SU-DHL-6 (cell line): ENCODE measurements around the gene USP17L11.
"Not testable (repeated sequence)": the region's sequence is repeated elsewhere in the genome, so short reads cannot be mapped to it uniquely, and the experiment has no call there.

Source experiments
- EZH2phosphoT487 ChIP-seq: fragments of 200-600 bp; sonication (generic), shearing (Covaris generic); conservative IDR thresholded peaks from 2 replicates; pipeline ENCODE4 v1.6.1; 2018; ENCODE audit warnings: mild to moderate bottlenecking, antibody characterized with exemption, low read length, moderate library complexity, mixed read lengths
- TF ChIP-seq, protein P1 (sequence below): fragments of 200-600 bp; sonication (generic); IDR thresholded peaks from one replicate; pipeline ENCODE4 v1.5.1; 2017; ENCODE audit warnings: antibody characterized with exemption, mild to moderate bottlenecking, low read length, moderate library complexity; ENCODE audit not compliant: insufficient read depth, poor library complexity, severe bottlenecking

- TF ChIP-seq, protein P1, sequence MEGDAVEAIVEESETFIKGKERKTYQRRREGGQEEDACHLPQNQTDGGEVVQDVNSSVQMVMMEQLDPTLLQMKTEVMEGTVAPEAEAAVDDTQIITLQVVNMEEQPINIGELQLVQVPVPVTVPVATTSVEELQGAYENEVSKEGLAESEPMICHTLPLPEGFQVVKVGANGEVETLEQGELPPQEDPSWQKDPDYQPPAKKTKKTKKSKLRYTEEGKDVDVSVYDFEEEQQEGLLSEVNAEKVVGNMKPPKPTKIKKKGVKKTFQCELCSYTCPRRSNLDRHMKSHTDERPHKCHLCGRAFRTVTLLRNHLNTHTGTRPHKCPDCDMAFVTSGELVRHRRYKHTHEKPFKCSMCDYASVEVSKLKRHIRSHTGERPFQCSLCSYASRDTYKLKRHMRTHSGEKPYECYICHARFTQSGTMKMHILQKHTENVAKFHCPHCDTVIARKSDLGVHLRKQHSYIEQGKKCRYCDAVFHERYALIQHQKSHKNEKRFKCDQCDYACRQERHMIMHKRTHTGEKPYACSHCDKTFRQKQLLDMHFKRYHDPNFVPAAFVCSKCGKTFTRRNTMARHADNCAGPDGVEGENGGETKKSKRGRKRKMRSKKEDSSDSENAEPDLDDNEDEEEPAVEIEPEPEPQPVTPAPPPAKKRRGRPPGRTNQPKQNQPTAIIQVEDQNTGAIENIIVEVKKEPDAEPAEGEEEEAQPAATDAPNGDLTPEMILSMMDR, result peak; percentile 42
- not testable (repeated sequence) for TF ChIP-seq EZH2phosphoT487
These were observed 49.2 kb upstream of the USP17L11 start for GRCh38 chr4:9165990-9166389.
